Kidney epithelial cell (primary cell): ENCODE data around the gene SLC12A5. TPM values are rescaled to one million over a fixed set of nuclear protein-coding genes. Genes with fewer than 3 reads are reported as not detected.

Experiments used
- DNase-seq: peaks from one replicate; pipeline ENCODE4 v3.0.0-alpha.2; 2010; ENCODE audit warnings: low read depth
- H3K27me3 ChIP-seq: 2 replicates; pipeline ENCODE4 v1.6.0; 2011; ENCODE audit warnings: low read length; ENCODE audit not compliant: control insufficient read depth, insufficient read depth
- H3K36me3 ChIP-seq: 2 replicates; pipeline ENCODE4 v1.5.1; 2011; ENCODE audit warnings: low read length; ENCODE audit not compliant: control insufficient read depth, insufficient read depth
- H3K4me3 ChIP-seq: 2 replicates; pipeline ENCODE4 v1.5.1; 2011; ENCODE audit warnings: low read depth, mild to moderate bottlenecking, control low read depth, low read length
- total RNA-seq: library from RNA; depleted of rRNA; stranded (reverse); fragments of >200 nt; gene quantifications from 2 replicates; pipeline ENCODE4 v1.2.3, GENCODE V29; 2015
- TF ChIP-seq, protein P1 (sequence below): IDR thresholded peaks from 2 replicates; pipeline ENCODE4 v1.5.1; 2011; ENCODE audit warnings: mild to moderate bottlenecking, moderate library complexity, low read length, control low read depth, inconsistent platforms; ENCODE audit not compliant: insufficient read depth, poor library complexity, severe bottlenecking

The SLC12A5 gene
- total RNA-seq, 1 donor from 2014 or later: not detected

- TF ChIP-seq, protein P1, sequence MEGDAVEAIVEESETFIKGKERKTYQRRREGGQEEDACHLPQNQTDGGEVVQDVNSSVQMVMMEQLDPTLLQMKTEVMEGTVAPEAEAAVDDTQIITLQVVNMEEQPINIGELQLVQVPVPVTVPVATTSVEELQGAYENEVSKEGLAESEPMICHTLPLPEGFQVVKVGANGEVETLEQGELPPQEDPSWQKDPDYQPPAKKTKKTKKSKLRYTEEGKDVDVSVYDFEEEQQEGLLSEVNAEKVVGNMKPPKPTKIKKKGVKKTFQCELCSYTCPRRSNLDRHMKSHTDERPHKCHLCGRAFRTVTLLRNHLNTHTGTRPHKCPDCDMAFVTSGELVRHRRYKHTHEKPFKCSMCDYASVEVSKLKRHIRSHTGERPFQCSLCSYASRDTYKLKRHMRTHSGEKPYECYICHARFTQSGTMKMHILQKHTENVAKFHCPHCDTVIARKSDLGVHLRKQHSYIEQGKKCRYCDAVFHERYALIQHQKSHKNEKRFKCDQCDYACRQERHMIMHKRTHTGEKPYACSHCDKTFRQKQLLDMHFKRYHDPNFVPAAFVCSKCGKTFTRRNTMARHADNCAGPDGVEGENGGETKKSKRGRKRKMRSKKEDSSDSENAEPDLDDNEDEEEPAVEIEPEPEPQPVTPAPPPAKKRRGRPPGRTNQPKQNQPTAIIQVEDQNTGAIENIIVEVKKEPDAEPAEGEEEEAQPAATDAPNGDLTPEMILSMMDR: no peak
- no peak for DNase-seq
- H3K4me3 ChIP-seq: no peak overlapping the region
- H3K27me3 ChIP-seq: peaks cover 59% of the 10 kb centered on the region
- H3K36me3 ChIP-seq: no peaks in the 10 kb centered on the region
Observed at GRCh38 chr20:46034039-46034438, 5.0 kb downstream of the SLC12A5 start.

DNA sequence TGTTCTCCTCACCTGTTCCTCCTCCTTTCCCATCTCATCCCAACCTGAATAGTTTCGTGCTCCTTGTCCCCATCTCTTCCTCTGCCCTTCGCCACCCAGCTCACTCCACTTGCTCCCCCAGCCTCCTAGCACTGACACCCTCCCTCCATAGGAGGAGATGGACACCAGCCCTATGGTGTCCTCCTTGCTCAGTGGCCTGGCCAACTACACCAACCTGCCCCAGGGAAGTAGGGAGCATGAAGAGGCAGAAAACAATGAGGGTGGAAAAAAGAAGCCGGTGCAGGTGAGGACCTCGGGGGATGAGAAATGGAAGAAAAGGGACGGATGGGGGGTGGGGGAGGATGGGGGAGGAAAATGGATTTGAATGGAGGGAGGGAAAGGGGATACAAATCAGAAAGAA is 6.2 kb downstream of the SLC12A5 start:
- TF ChIP-seq, protein P1: no peak
- Histone ChIP-seq H3K4me3 (no peak overlapping the region), H3K36me3 (no peaks in the 10 kb centered on the region), H3K27me3 (peaks cover 46% of the 10 kb centered on the region)
- DNase-seq: no peak

- no peaks in the 10 kb centered on the region for H3K36me3 ChIP-seq
- H3K27me3 ChIP-seq: peaks cover 42% of the 10 kb centered on the region
- no peak for DNase-seq
- H3K4me3 ChIP-seq: no peak overlapping the region
- TF ChIP-seq, protein P1: no peak
Observed at GRCh38 chr20:46035713-46036112, 6.7 kb downstream of the SLC12A5 start.

- Histone ChIP-seq H3K4me3 (no peak overlapping the region), H3K36me3 (no peaks in the 10 kb centered on the region), H3K27me3 (peaks cover 35% of the 10 kb centered on the region)
- TF ChIP-seq, protein P1: no peak
- no peak for DNase-seq
Observed at GRCh38 chr20:46036370-46036769, 7.4 kb downstream of the SLC12A5 start.

DNA sequence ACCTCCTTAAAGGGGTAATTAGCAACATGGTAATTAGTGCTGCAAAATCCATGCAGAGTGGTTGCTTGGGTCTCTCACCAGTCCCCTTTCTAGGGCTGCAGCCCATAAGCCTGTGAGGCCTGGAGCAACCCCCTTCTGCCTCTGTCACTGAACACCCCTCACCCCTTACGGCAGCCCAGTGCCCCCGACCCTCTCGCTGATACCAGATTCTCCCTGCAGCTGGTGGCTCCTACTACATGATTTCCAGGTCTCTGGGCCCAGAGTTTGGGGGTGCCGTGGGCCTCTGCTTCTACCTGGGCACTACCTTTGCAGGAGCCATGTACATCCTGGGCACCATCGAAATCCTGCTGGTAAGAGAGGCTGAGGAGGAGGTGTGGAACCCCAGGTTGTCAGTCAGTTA is 8.0 kb downstream of the SLC12A5 start:
- Histone ChIP-seq H3K36me3 (no peaks in the 10 kb centered on the region), H3K4me3 (no peak overlapping the region), H3K27me3 (peaks cover 30% of the 10 kb centered on the region)
- DNase-seq: no peak
- TF ChIP-seq, protein P1: no peak

DNA sequence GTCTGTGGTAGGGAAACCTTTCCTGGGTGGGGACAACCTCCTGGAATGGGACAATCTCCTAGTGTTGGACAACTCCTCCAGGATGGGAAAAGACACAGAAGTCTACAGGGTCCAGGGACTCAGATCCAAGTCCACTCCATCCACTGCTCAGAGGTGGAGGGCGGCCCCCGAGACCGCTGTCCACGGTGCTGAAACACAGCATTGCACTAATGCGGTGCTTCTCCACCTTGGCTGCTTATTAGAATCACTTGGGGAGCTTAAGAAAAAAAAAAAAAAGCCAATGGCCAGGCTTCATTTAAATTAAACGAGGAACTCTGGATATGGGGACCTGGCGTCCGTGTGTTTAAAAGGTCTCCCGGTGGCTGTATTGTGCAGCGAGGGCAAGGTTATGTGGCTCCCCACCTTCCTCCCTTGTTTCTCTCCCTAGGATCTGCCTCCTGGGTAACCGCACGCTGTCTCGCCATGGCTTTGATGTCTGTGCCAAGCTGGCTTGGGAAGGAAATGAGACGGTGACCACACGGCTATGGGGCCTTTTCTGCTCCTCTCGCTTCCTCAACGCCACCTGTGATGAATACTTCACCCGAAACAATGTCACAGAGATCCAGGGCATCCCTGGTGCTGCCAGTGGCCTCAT is 12.0 kb downstream of the SLC12A5 start:
- DNase-seq: no peak
- Histone ChIP-seq H3K36me3 (no peaks in the 10 kb centered on the region), H3K27me3 (peaks cover 7% of the 10 kb centered on the region), H3K4me3 (no peak overlapping the region)
- TF ChIP-seq, protein P1: no peak
